Gastroesophageal sphincter (tissue), 3 donors: Measurements from ENCODE around the gene MMRN1.

Source experiments
- EP300 ChIP-seq: sonication (generic); formaldehyde crosslinking; IDR thresholded peaks from one replicate; pipeline ENCODE4 v1.6.1; 2017; ENCODE audit warnings: antibody characterized with exemption, mild to moderate bottlenecking
- POLR2A ChIP-seq, 2 donors: fragments of 450-650 bp; IDR thresholded peaks; one replicate each; pipeline ENCODE4 v1.6.1; 2017; ENCODE audit warnings: antibody characterized with exemption in 2 of 2, mild to moderate bottlenecking in 2 of 2, moderate library complexity in 1 of 2
- POLR2AphosphoS5 ChIP-seq: sonication (generic); formaldehyde crosslinking; IDR thresholded peaks from one replicate; pipeline ENCODE4 v1.6.1; 2017; ENCODE audit warnings: antibody characterized with exemption
- TF ChIP-seq, protein P1 (sequence below), 4 experiments: fragments of 200-600 bp in 2 of 4; fragments of 450-650 bp in 2 of 4; sonication (generic) in 1 of 4; IDR thresholded peaks; one replicate each; pipeline ENCODE4 v1.5.1; 2017 to 2019; ENCODE audit warnings: antibody characterized with exemption in 4 of 4, mild to moderate bottlenecking in 2 of 4, moderate library complexity in 2 of 4

DNA sequence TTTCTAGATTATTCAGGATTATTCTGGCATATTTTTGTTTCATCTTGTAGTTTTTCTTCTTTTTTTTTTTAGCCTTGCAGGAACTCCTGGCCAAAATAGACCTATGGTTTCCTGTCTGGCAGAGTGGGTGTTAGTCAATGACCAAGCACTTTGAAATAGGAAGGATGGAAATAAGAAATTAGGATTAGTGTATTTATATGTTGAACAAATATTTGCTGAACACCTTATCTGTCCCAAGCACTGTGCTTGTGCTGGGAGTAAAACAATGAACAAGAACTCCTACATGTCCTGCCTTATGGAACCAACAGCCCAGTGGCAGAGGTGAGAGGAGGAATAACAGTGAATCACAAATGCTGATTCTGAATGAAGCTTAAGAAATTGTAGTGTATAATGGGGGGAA lies 4.5 kb downstream of the MMRN1 start:
- no peak for TF ChIP-seq POLR2A (IDR thresholded peaks at IDR 0.05)
- TF ChIP-seq, protein P1, sequence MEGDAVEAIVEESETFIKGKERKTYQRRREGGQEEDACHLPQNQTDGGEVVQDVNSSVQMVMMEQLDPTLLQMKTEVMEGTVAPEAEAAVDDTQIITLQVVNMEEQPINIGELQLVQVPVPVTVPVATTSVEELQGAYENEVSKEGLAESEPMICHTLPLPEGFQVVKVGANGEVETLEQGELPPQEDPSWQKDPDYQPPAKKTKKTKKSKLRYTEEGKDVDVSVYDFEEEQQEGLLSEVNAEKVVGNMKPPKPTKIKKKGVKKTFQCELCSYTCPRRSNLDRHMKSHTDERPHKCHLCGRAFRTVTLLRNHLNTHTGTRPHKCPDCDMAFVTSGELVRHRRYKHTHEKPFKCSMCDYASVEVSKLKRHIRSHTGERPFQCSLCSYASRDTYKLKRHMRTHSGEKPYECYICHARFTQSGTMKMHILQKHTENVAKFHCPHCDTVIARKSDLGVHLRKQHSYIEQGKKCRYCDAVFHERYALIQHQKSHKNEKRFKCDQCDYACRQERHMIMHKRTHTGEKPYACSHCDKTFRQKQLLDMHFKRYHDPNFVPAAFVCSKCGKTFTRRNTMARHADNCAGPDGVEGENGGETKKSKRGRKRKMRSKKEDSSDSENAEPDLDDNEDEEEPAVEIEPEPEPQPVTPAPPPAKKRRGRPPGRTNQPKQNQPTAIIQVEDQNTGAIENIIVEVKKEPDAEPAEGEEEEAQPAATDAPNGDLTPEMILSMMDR (IDR thresholded peaks at IDR 0.05) = no peak
- TF ChIP-seq POLR2AphosphoS5 = no peak
- TF ChIP-seq EP300 = no peak
